ENCODE measurements around the gene PARM1.

Gene PARM1

GRCh38 chr4:75031775-75032174 is 98.9 kb downstream of the PARM1 start:
- no peak for DNase-seq (ENCODE audit: low read depth)

GRCh38 chr4:75034523-75034922 is 101.6 kb downstream of the PARM1 start:
- no peak for DNase-seq (ENCODE audit: low read depth)

GRCh38 chr4:75035321-75035720 is 102.4 kb downstream of the PARM1 start:
- no peak for DNase-seq (ENCODE audit: low read depth)

GRCh38 chr4:75036046-75036830 is 103.3 kb downstream of the PARM1 start:
- no peak for DNase-seq (ENCODE audit: low read depth)

- DNase-seq (ENCODE audit: low read depth), result no peak
These were observed 104.3 kb downstream of the PARM1 start for GRCh38 chr4:75037252-75037651.

GRCh38 chr4:75038376-75038775 is 105.5 kb downstream of the PARM1 start:
- DNase-seq (ENCODE audit: low read depth), result no peak

- no peak for DNase-seq (ENCODE audit: low read depth)
These were observed 107.8 kb downstream of the PARM1 start for GRCh38 chr4:75040703-75041102.

- DNase-seq (ENCODE audit: low read depth), result no peak
These were observed 109.8 kb downstream of the PARM1 start for GRCh38 chr4:75042601-75043208.

- no peak for DNase-seq (ENCODE audit: low read depth)
These were observed 113.3 kb downstream of the PARM1 start for GRCh38 chr4:75046226-75046625.

- no peak for DNase-seq (ENCODE audit: low read depth)
These were observed 113.7 kb downstream of the PARM1 start for GRCh38 chr4:75046641-75047040.

GRCh38 chr4:75048208-75048879 is 115.4 kb downstream of the PARM1 start:
- DNase-seq (ENCODE audit: low read depth), result no peak

- DNase-seq (ENCODE audit: low read depth), result no peak
These were observed 118.5 kb downstream of the PARM1 start for GRCh38 chr4:75051431-75051830.

- no peak for DNase-seq (ENCODE audit: low read depth)
These were observed 120.4 kb downstream of the PARM1 start for GRCh38 chr4:75053352-75053751.

GRCh38 chr4:75054078-75054477 is 121.2 kb downstream of the PARM1 start:
- no peak for DNase-seq (ENCODE audit: low read depth)

GRCh38 chr4:75056277-75056676 is 123.4 kb downstream of the PARM1 start:
- no peak for DNase-seq (ENCODE audit: low read depth)

- DNase-seq (ENCODE audit: low read depth), result no peak
These were observed 124.5 kb downstream of the PARM1 start for GRCh38 chr4:75057369-75057768.

GRCh38 chr4:75058486-75058885 is 125.6 kb downstream of the PARM1 start:
- no peak for DNase-seq (ENCODE audit: low read depth)

GRCh38 chr4:75063433-75063832 is 130.5 kb downstream of the PARM1 start:
- no peak for DNase-seq (ENCODE audit: low read depth)

GRCh38 chr4:75065909-75066308 is 133.0 kb downstream of the PARM1 start:
- DNase-seq (ENCODE audit: low read depth), result no peak

- no peak for DNase-seq (ENCODE audit: low read depth)
These were observed 136.7 kb downstream of the PARM1 start for GRCh38 chr4:75069493-75070074.

- DNase-seq (ENCODE audit: low read depth), result no peak
These were observed 138.4 kb downstream of the PARM1 start for GRCh38 chr4:75071317-75071716.

- DNase-seq (ENCODE audit: low read depth), result no peak
These were observed 148.0 kb downstream of the PARM1 start for GRCh38 chr4:75080888-75081287.

GRCh38 chr4:75081561-75081960 is 148.6 kb downstream of the PARM1 start:
- DNase-seq (ENCODE audit: low read depth), result no peak
